Parathyroid adenoma (tissue), 2 donors: Measurements from ENCODE around the gene DYSF.

Experiments used
- H2AFZ ChIP-seq: fragments of 300-600 bp; sonication (generic); one replicate; pipeline ENCODE4 v1.7.0; 2017; ENCODE audit warnings: antibody characterized with exemption, mild to moderate bottlenecking
- H3K27ac ChIP-seq: fragments of 300-600 bp; sonication (generic); one replicate; pipeline ENCODE4 v1.7.0; 2017
- H3K27me3 ChIP-seq: fragments of 300-600 bp; sonication (generic); one replicate; pipeline ENCODE4 v1.7.0; 2017; ENCODE audit warnings: low read length; ENCODE audit not compliant: control insufficient read depth, insufficient read depth
- H3K36me3 ChIP-seq: fragments of 300-600 bp; sonication (generic); one replicate; pipeline ENCODE4 v1.7.0; 2017; ENCODE audit warnings: low read length; ENCODE audit not compliant: control insufficient read depth, insufficient read depth
- H3K4me1 ChIP-seq: fragments of 300-600 bp; sonication (generic); one replicate; pipeline ENCODE4 v1.7.0; 2017; ENCODE audit warnings: control low read depth
- H3K4me2 ChIP-seq: fragments of 300-600 bp; sonication (generic); one replicate; pipeline ENCODE4 v1.7.0; 2017; ENCODE audit warnings: low read length
- H3K4me3 ChIP-seq: fragments of 300-600 bp; sonication (generic); one replicate; pipeline ENCODE4 v1.7.0; 2017; ENCODE audit warnings: low read depth, low read length
- H3K79me2 ChIP-seq: fragments of 300-600 bp; sonication (generic); one replicate; pipeline ENCODE4 v1.7.0; 2017; ENCODE audit warnings: control low read depth
- H3K9ac ChIP-seq: fragments of 300-600 bp; sonication (generic); one replicate; pipeline ENCODE4 v1.7.0; 2017; ENCODE audit warnings: mild to moderate bottlenecking
- H3K9me3 ChIP-seq: fragments of 300-600 bp; sonication (generic); one replicate; pipeline ENCODE4 v1.7.0; 2017; ENCODE audit warnings: low read length; ENCODE audit not compliant: control insufficient read depth
- CTCF ChIP-seq: fragments of 300-600 bp; sonication (generic); IDR thresholded peaks from one replicate; pipeline ENCODE4 v1.7.0; 2017; ENCODE audit warnings: antibody characterized with exemption, mild to moderate bottlenecking
- donor health status: primary hyperparathyroidism.

Gene DYSF

GRCh38 chr2:71730785-71731383 is 277.5 kb downstream of the DYSF start:
- Histone ChIP-seq H3K27ac (no peak overlapping the region), H3K27me3 (no peaks in the 10 kb centered on the region), H3K4me1 (no peaks in the 10 kb centered on the region), H3K4me2 (no peak overlapping the region), H3K79me2 (no peaks in the 10 kb centered on the region), H3K9me3 (no peaks in the 10 kb centered on the region), H2AFZ (no peak overlapping the region), H3K9ac (no peak overlapping the region), H3K4me3 (no peak overlapping the region), H3K36me3 (no peaks in the 10 kb centered on the region)
- TF ChIP-seq CTCF, result no peak

- H3K4me2 ChIP-seq, result no peak overlapping the region
- no peak overlapping the region for H3K9ac ChIP-seq
- TF ChIP-seq CTCF, result no peak
- H3K9me3 ChIP-seq, result no peaks in the 10 kb centered on the region
- H3K27ac ChIP-seq, result no peak overlapping the region
- H3K4me1 ChIP-seq, result peaks cover 3% of the 10 kb centered on the region
- H3K4me3 ChIP-seq, result no peak overlapping the region
- H3K36me3 ChIP-seq, result no peaks in the 10 kb centered on the region
- no peak overlapping the region for H2AFZ ChIP-seq
- H3K79me2 ChIP-seq, result no peaks in the 10 kb centered on the region
- H3K27me3 ChIP-seq, result no peaks in the 10 kb centered on the region
Measured at GRCh38 chr2:71734620-71735019, 281.3 kb downstream of the DYSF start.

DNA sequence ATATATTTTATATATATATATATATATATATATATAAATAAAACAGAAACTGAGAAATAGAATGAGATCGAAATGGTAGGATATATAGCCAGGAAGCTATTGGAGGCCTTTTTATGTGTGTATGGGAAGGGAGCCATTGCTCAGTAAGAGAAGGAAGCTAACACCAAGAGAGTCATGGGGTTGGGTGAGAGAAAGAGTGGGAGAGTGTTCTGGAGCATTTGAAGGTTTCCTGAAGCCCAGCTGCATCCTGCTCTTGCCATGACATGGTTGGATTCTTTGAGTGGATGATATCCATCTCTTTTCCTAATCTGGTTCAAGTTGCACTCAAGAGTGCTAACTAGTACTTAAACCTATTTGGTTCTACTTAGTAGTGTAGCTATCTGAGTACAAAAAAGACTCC is 282.3 kb downstream of the DYSF start:
- H3K9me3 ChIP-seq, result no peaks in the 10 kb centered on the region
- no peak overlapping the region for H3K9ac ChIP-seq
- H3K4me1 ChIP-seq, result peaks cover 3% of the 10 kb centered on the region
- no peak overlapping the region for H3K4me3 ChIP-seq
- no peak overlapping the region for H3K4me2 ChIP-seq
- no peak overlapping the region for H2AFZ ChIP-seq
- no peak overlapping the region for H3K27ac ChIP-seq
- TF ChIP-seq CTCF, result no peak
- no peaks in the 10 kb centered on the region for H3K36me3 ChIP-seq
- no peaks in the 10 kb centered on the region for H3K27me3 ChIP-seq
- no peaks in the 10 kb centered on the region for H3K79me2 ChIP-seq
